Activated CD4-positive, alpha-beta T cell treated with anti-CD3 and anti-CD28 coated beads, Interleukin-2, amount 50 U/mL, for 24 hours (primary cell): Measurements from ENCODE around the gene PTPN1.
"Not testable (repeated sequence)": the region's sequence is repeated elsewhere in the genome, so short reads cannot be mapped to it uniquely, and the experiment has no call there.

ENCODE experiments used
- DNase-seq, 2 donors: peaks; one replicate each; pipeline ENCODE4 v3.0.0-alpha.2; 2020; ENCODE audit warnings: low read depth in 1 of 2, low spot score in 1 of 2

Gene PTPN1

GRCh38 chr20:50527068-50527605 is 17.0 kb downstream of the PTPN1 start:
- no peak for DNase-seq

- no peak for DNase-seq
Measured at GRCh38 chr20:50528129-50528528, 17.9 kb downstream of the PTPN1 start.

GRCh38 chr20:50528804-50529351 is 18.7 kb downstream of the PTPN1 start:
- DNase-seq, result no peak

GRCh38 chr20:50532221-50532620 is 22.0 kb downstream of the PTPN1 start:
- DNase-seq, result no peak

GRCh38 chr20:50533061-50533460 is 22.9 kb downstream of the PTPN1 start:
- DNase-seq, result no peak

- DNase-seq, result no peak
Measured at GRCh38 chr20:50533464-50533863, 23.3 kb downstream of the PTPN1 start.

- no peak for DNase-seq
Measured at GRCh38 chr20:50534567-50534966, 24.4 kb downstream of the PTPN1 start.

GRCh38 chr20:50535162-50535561 is 25.0 kb downstream of the PTPN1 start:
- DNase-seq, result no peak

GRCh38 chr20:50536333-50536732 is 26.1 kb downstream of the PTPN1 start:
- DNase-seq, result no peak

GRCh38 chr20:50537546-50538201 is 27.5 kb downstream of the PTPN1 start:
- DNase-seq, result no peak

GRCh38 chr20:50538276-50538675 is 28.1 kb downstream of the PTPN1 start:
- no peak for DNase-seq

GRCh38 chr20:50539798-50540197 is 29.6 kb downstream of the PTPN1 start:
- DNase-seq, result not testable (repeated sequence)

- no peak for DNase-seq
Measured at GRCh38 chr20:50540620-50541605, 30.7 kb downstream of the PTPN1 start.

GRCh38 chr20:50541606-50542041 is 31.4 kb downstream of the PTPN1 start:
- DNase-seq, result no peak

GRCh38 chr20:50543326-50543725 is 33.1 kb downstream of the PTPN1 start:
- no peak for DNase-seq

- DNase-seq, result no peak
Measured at GRCh38 chr20:50545126-50545525, 34.9 kb downstream of the PTPN1 start.

GRCh38 chr20:50546729-50547314 is 36.6 kb downstream of the PTPN1 start:
- DNase-seq, result no peak

GRCh38 chr20:50547964-50548363 is 37.8 kb downstream of the PTPN1 start:
- DNase-seq, result no peak

GRCh38 chr20:50548396-50548795 is 38.2 kb downstream of the PTPN1 start:
- DNase-seq, result no peak

GRCh38 chr20:50550531-50550930 is 40.3 kb downstream of the PTPN1 start:
- no peak for DNase-seq

- no peak for DNase-seq
Measured at GRCh38 chr20:50551288-50551687, 41.1 kb downstream of the PTPN1 start.
